Keratinocyte (primary cell): ENCODE results near the gene SYNE4. TPM values are rescaled to one million over a fixed set of nuclear protein-coding genes. Genes with fewer than 3 reads are reported as not detected.

Source experiments
- DNase-seq: peaks from one replicate; pipeline ENCODE4 v3.0.0-alpha.2; 2011; ENCODE audit warnings: low read depth, missing footprints, low spot score
- FAIRE-seq: peaks from 2 replicates; lab custom pipeline; 2011; peaks lifted over from hg19 to GRCh38; lab: Jason Lieb, UNC
- H2AFZ ChIP-seq: 2 replicates; pipeline ENCODE4 v1.6.0; 2012; ENCODE audit warnings: low read length, control low read depth, inconsistent platforms; ENCODE audit not compliant: control insufficient read depth
- H3K27ac ChIP-seq: 2 replicates; pipeline ENCODE4 v1.5.1; 2011; ENCODE audit warnings: low read length; ENCODE audit not compliant: control insufficient read depth, insufficient read depth
- H3K27me3 ChIP-seq: 3 replicates; pipeline ENCODE4 v1.6.0; 2011; ENCODE audit warnings: low read length; ENCODE audit not compliant: control insufficient read depth, insufficient read depth; ENCODE audit errors: extremely low read depth
- H3K36me3 ChIP-seq, 2 experiments: 2 replicates in 1 of 2; 3 replicates in 1 of 2; pipeline ENCODE4 v1.5.1; 2011; ENCODE audit warnings: low read length in 2 of 2, mild to moderate bottlenecking in 1 of 2; ENCODE audit not compliant: control insufficient read depth in 2 of 2, insufficient read depth in 2 of 2; ENCODE audit errors: extremely low read depth in 1 of 2
- H3K4me1 ChIP-seq: 3 replicates; pipeline ENCODE4 v1.5.1; 2011; ENCODE audit warnings: low read length; ENCODE audit not compliant: control insufficient read depth, insufficient read depth; ENCODE audit errors: extremely low read depth
- H3K4me2 ChIP-seq: 3 replicates; pipeline ENCODE4 v1.6.0; 2011; ENCODE audit warnings: low read depth, low read length; ENCODE audit not compliant: control insufficient read depth, insufficient read depth; ENCODE audit errors: extremely low read depth
- H3K4me3 ChIP-seq, 3 experiments: fragments of 200-600 bp in 1 of 3; sonication (generic) in 1 of 3; 2 replicates in 2 of 3; 3 replicates in 1 of 3; pipeline ENCODE4 v1.5.1; 2011 to 2016; ENCODE audit warnings: low read length in 3 of 3, mild to moderate bottlenecking in 3 of 3, control low read depth in 2 of 3, inconsistent platforms in 1 of 3, low read depth in 1 of 3, mixed read lengths in 1 of 3, mixed run types in 1 of 3, moderate library complexity in 1 of 3; ENCODE audit not compliant: control insufficient read depth in 2 of 3, insufficient read depth in 2 of 3; ENCODE audit errors: extremely low read depth in 1 of 3
- H3K79me2 ChIP-seq: 2 replicates; pipeline ENCODE4 v1.6.0; 2012; ENCODE audit warnings: low read length; ENCODE audit not compliant: control insufficient read depth, insufficient read depth
- H3K9ac ChIP-seq: 3 replicates; pipeline ENCODE4 v1.6.0; 2011; ENCODE audit warnings: low read length; ENCODE audit not compliant: control insufficient read depth, insufficient read depth; ENCODE audit errors: extremely low read depth
- H3K9me1 ChIP-seq: 3 replicates; pipeline ENCODE4 v1.6.0; 2011; ENCODE audit warnings: low read length; ENCODE audit not compliant: control insufficient read depth, insufficient read depth; ENCODE audit errors: extremely low read depth
- H3K9me3 ChIP-seq: 2 replicates; pipeline ENCODE4 v1.5.1; 2012; ENCODE audit warnings: low read depth, low read length; ENCODE audit not compliant: control insufficient read depth
- H4K20me1 ChIP-seq: 3 replicates; pipeline ENCODE4 v1.6.0; 2011; ENCODE audit warnings: low read length; ENCODE audit not compliant: control insufficient read depth, insufficient read depth; ENCODE audit errors: extremely low read depth
- EZH2 ChIP-seq: IDR thresholded peaks from one replicate; pipeline ENCODE4 v1.6.1; 2012; ENCODE audit warnings: inconsistent platforms, mild to moderate bottlenecking, low read length, moderate library complexity
- dilution Hi-C: fragments of 300-500 bp; cut with MboI; formaldehyde crosslinking; loops from one replicate; pipeline ENCODE4 v1.7.0; 2020; ENCODE audit warnings: low sequenced_read_pairs; ENCODE audit not compliant: extremely low pct_ligation_motif_present
- polyA plus RNA-seq, 5 experiments: library from polyadenylated mRNA; depleted of rRNA in 3 of 5; stranded (reverse) in 3 of 5; stranded (forward) in 1 of 5; unstranded in 1 of 5; fragments of >200 nt; gene quantifications; 1 replicate in 1 of 5; 2 replicates in 3 of 5; 3 replicates in 1 of 5; pipeline versions ENCODE4 v1.2.1 to v1.2.3, GENCODE V29; 2011 to 2012; ENCODE audit warnings: missing spikeins in 2 of 5, low read depth in 1 of 5, low replicate concordance in 1 of 5
- TF ChIP-seq, protein P1 (sequence below), 3 experiments: IDR thresholded peaks in 1 of 3; conservative IDR thresholded peaks in 1 of 3; optimal IDR thresholded peaks in 1 of 3; 2 replicates in 2 of 3; 3 replicates in 1 of 3; pipeline versions ENCODE3 to v1.5.1; 2011; ENCODE audit warnings: low read length in 3 of 3, mild to moderate bottlenecking in 3 of 3, moderate library complexity in 2 of 3, control low read depth in 1 of 3, inconsistent platforms in 1 of 3; ENCODE audit not compliant: insufficient read depth in 2 of 3; ENCODE audit errors: extremely low read depth in 1 of 3

The SYNE4 gene
- polyA plus RNA-seq, 1 donor (not counting 4 experiments of a cell fraction or from before 2014, with no cell fraction given), result 0.28 TPM

DNA sequence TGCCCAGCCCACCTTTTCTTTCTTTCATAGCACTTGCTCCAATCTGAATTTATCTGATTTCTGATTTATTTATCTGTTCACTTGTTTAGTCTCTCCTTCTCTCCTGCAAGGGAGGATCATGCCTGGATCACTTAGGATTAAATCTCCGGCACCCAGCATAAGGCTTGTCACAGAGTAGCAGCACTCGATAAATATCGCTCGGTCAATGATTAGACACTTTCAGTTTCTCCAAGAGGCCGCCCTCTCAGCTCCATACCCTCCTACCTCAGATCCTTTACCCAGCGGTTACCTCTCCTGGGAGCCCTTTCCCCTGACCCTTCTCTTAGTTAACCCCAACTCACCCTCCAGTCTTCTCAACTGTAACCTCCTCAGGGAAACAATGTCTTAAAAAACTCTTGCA is 22.7 kb upstream of the SYNE4 start:
- Histone ChIP-seq H3K9me1 (no peaks in the 10 kb centered on the region), H3K9me3 (no peaks in the 10 kb centered on the region), H3K4me2 (no peak overlapping the region), H2AFZ (no peak overlapping the region), H3K27ac (no peak overlapping the region), H3K4me3 (no peak overlapping the region), H3K36me3 (no peaks in the 10 kb centered on the region), H3K27me3 (no peaks in the 10 kb centered on the region), H3K4me1 (no peaks in the 10 kb centered on the region), H4K20me1 (no peaks in the 10 kb centered on the region), H3K79me2 (no peaks in the 10 kb centered on the region), H3K9ac (no peak overlapping the region)
- dilution Hi-C loops, result no loop called here
- TF ChIP-seq EZH2, result no peak
- TF ChIP-seq, protein P1, sequence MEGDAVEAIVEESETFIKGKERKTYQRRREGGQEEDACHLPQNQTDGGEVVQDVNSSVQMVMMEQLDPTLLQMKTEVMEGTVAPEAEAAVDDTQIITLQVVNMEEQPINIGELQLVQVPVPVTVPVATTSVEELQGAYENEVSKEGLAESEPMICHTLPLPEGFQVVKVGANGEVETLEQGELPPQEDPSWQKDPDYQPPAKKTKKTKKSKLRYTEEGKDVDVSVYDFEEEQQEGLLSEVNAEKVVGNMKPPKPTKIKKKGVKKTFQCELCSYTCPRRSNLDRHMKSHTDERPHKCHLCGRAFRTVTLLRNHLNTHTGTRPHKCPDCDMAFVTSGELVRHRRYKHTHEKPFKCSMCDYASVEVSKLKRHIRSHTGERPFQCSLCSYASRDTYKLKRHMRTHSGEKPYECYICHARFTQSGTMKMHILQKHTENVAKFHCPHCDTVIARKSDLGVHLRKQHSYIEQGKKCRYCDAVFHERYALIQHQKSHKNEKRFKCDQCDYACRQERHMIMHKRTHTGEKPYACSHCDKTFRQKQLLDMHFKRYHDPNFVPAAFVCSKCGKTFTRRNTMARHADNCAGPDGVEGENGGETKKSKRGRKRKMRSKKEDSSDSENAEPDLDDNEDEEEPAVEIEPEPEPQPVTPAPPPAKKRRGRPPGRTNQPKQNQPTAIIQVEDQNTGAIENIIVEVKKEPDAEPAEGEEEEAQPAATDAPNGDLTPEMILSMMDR (optimal IDR thresholded peaks at IDR 0.05 in 1 of 3, IDR thresholded peaks at IDR 0.05 in 1 of 3, conservative IDR thresholded peaks at IDR 0.05 in 1 of 3; ENCODE audit: extremely low read depth in 1 of 3, insufficient read depth in 2 of 3, low read length in 3 of 3), result no peak
- FAIRE-seq (no peak), DNase-seq (no peak)

DNA sequence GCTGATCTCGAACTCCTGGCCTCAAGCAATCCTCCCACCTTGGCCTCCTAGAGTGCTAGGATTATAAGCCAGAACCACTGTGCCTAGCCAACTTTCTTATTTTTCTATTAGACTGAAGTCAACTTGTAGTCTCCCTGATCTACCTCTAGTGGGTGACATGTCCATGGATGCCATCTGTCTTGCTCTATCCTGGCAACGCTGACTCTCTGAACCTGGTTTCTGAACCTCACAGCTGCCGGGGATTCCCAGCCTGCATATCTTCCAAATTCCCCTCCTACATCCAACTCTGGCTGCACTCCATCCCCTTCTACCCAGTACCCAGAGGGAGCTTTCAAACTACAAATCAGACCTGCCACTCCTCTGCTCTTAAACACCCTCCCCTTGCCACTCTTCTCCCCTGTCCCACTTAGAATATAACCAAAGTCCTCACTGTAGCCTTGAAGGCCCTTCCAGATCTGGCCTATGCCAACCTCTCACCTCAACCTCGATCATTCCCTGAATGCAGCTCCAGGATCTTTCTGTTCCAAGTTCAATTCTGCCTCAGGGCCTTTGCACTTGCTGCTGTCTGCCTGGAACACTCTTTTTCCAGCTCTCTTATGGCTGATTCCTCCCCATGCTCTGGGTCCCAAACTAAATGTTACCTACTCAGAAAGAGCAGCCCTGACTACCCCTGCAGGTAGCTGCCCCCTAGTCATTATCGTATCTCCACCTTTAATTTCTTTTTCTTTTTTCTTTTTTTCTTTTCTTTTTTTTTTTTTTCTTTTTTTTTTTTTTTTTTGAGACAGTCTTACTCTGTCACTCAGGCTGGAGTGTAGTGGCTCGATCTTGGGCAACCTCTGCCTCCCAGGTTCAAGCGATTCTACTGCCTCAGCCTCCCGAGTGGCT is 21.9 kb upstream of the SYNE4 start:
- dilution Hi-C loops, result no loop called here
- no peaks in the 10 kb centered on the region for H3K36me3 ChIP-seq
- H3K4me2 ChIP-seq, result no peak overlapping the region
- H3K9me1 ChIP-seq, result no peaks in the 10 kb centered on the region
- no peaks in the 10 kb centered on the region for H4K20me1 ChIP-seq
- H3K4me3 ChIP-seq, result no peak overlapping the region
- no peak overlapping the region for H3K27ac ChIP-seq
- no peaks in the 10 kb centered on the region for H3K27me3 ChIP-seq
- H3K9ac ChIP-seq, result no peak overlapping the region
- H3K9me3 ChIP-seq, result no peaks in the 10 kb centered on the region
- H3K79me2 ChIP-seq, result no peaks in the 10 kb centered on the region
- no peak overlapping the region for H2AFZ ChIP-seq
- TF ChIP-seq, protein P1 (optimal IDR thresholded peaks at IDR 0.05 in 1 of 3, IDR thresholded peaks at IDR 0.05 in 1 of 3, conservative IDR thresholded peaks at IDR 0.05 in 1 of 3; ENCODE audit: extremely low read depth in 1 of 3, insufficient read depth in 2 of 3, low read length in 3 of 3), result peak; percentile 44 to 58 (median 49)
- no peak for TF ChIP-seq EZH2
- DNase-seq (no peak), FAIRE-seq (no peak)
- no peaks in the 10 kb centered on the region for H3K4me1 ChIP-seq
